ENCODE measurements around the gene IARS1.

Gene IARS1

DNA sequence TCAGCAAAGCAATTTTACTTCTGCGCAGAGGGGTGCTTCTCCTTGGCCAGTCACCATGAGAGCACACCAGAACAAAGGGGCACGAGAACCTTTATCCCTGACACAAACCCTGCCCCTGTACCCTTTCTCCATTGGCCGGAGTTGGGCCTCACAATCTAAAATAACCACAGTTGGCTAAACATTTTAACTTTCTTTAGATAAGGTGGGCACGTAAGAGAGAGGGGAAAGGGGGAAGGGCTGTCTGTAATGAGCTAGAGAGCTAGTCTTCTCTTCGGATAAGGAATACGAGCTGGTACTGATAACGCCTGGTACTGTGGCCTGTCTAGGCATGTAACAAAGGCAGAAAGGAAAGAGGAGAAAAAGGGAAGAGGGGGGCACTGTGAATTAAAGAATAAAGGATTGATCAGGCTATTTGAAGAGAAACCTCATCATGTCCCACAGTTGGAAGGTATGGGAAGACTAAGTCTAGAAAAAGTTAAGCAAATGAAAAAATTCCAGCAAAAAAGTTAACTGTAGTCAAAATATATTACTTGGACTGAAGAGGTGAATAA lies 1.8 kb upstream of the IARS1 start:
- no peak for DNase-seq

DNA sequence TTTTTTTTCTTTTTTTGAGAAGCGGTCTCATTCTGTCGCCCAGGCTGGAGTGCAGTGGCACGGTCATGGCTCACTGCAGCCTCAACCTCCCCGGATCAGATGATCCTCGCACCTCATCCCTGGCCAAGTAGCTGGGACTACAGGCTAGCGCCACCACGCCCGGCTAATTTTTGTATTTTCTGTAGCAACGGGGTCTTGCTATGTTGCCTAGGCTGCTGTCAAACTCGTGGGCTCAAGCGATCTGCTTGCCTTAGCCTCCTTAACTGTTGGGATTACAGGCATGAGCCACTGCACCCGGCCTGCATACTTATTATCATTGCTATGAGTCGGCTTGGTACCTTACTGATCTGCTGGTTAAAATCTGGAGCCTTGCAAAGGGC lies 790 bp upstream of the IARS1 start:
- peak; percentile 22 for DNase-seq

DNA sequence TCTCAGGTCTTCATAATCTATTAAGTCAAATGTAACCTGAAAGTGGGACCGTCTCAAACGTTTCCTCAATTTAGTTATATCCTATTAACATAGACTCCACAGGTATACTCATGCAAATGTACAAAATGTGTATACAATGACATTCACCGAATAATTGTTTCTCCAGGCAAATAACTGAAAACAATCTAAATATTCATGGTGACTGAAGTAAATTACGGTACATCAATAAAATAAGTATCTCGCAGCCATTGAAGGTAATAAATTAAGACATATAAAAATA lies 482 bp downstream of the IARS1 start:
- no peak for DNase-seq

DNA sequence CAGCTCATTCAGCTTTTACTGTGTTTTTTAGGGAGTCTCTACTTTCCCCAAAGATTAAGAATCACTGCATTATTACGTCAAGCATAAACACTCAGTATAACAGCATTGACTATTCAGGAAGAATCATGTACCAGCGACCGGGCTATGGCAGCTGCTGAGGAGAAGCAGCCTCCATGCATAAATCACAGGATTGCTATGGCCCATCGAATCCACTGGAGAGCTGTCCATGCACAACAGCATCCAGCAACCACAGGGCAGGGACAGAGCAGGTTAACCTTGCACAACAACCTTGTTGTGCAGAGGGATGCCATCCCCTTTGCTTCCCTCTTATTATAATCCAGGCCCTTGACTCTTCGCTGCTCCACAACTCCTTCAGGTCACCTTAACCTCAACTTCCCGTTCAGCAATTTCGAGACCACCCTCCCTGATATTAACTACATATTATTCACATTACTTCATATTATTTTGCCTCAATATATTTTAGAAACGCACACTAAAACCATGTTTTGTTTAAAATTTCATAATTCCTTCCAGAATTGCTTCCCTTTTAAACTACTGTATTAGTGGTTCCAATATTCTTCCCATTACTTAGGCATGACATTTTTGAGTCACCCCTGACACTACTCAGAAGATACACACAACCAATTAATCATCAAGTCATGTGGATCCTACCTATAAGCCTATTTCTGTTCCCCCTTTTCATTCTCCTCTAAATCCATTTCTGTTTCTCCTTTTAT lies 991 bp downstream of the IARS1 start:
- DNase-seq, result peak; percentile 47

DNA sequence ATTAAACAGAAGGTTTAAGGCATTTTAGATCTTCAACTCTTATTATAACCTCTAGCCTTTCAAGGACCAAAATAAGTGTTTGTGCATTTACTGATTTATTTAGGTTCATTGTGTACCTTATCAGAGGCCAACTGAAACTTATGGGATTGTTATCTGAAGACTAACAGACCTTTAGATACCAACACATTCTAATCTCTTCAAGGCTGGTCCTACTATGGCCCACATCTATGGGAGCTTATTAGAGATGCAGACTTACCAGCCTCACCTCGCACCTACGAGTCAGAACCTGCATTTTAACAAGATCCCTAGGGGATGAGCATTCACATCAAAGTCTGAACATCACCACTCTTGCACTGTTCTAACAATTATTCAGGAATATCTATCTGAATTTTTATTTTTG lies 1.9 kb downstream of the IARS1 start:
- no peak for DNase-seq

DNA sequence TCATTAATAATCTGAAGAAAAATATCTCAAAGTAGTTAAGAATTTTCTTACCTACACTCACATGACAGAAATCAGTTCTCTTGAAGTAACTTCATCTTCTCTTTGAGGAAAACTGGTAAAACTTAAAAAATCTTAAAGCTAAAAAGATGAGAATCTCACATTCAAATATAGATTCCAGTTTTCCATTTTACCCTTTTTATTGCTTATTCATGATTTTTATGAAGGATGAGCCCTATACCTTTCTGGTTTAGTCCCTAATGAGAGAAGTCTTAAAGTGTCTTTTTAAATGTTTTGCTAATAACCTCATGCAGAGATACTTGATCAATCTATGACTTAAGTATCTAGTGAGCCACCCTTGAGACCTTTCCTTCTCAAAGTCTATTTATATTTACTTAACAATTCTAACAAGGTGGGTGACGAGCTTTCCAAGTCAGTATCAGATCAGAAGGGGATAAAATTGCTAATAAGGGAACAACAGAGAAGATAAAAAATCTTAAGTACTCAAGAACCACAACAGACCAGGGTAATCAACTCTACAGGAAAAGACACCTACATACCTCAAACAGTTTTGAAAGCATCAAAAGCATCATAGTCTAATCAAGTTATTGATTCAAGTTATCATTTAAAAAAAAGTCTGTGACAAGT lies 2.6 kb downstream of the IARS1 start:
- DNase-seq, result no peak

DNA sequence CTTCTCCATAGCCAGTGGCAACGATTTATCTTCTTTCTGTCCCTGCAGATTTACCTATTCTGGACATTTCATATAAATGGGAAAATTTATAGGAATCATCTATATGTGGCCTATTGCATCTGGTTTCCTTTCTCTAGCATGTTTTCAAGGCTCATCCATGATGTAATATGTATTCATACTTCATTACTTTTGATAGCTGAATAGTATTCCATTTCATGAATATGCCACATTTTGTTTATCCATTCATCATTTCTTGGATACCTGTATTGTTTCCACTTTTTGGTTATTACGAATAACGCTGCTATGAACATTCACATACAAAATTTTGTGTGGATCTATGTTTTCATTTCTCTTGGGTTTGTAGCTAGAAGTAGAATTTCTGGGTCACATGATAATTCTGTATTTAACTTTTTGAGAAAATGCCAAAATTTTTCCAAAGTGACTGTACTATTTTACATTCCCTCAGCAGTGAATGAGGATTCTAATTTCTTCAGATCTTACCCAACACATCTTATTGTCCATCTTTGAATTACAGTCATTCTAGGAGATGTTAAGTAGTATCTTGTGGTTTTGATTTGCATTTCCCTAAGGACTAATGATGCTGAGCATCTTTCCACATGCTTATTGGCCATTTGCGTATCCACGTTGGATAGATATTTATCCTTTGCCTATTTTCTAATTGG lies 3.6 kb downstream of the IARS1 start:
- peak; percentile 59 for DNase-seq

DNA sequence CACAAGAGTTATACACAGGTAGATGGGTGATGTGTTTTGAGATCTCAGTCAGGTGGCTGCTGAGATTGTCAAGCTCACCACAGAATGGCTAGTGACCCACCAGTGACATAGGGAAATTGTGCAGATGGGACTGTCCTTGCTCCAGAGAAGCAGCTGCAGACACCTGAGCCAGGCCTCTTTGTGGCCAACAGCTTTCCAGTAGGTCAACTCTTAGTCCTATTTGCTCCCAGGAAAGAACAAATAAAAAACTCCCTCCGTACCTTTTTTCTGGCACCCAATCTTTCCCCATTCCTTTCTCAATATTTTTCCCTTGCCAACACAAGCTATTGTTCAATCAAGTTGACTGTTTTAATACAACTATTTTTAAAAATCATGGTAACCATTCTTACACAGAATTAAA lies 14.2 kb downstream of the IARS1 start:
- DNase-seq, result no peak

DNA sequence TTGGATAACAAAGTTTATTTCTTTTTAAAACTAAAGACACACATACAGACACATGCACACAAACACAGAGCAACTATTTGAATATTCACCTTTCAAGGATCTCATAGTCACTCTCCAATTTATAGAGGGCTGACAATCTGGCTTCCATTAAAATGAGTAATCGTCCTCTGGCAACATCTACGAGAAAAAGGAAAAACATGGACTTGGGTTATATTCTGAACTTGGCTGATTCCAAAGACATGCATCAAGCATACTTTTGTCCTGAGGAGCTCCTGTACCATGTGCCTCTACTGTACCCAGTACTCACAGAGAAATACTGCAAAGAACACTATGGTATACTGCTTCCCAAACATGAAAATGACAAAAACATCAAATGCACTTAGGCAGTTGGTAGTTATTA lies 15.4 kb downstream of the IARS1 start:
- peak; percentile 71 for DNase-seq

DNA sequence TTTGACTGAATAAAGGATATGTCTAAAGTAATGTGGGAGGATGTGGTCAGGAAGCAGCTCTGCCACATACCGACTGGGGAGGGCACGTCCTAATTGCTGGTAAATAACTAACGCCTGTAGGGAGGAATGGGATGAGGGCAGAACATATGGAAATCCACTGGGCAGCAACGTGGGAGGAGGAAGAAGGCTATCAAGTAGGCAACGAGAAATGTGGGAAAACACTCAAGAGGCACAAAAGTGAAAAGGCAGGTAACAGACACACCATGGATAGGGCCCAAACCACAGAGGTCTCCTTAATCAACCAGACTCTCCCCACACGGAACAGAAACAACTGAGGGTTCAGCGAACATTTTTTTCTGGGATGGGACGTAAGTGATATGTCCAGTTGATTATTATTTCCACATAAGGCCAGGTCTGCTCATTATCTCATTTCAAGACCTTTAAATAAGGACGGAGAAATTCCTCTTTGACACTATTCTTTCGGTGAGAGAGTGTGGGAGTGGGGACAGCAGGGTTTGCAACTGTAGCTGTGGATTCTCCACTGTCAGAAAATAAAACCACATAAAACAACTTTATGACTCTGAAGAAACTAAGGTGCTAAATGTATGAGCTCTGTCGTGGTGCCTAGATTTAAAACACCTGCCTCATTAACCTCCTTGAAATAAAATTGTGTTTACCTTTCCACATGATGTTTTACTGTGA lies 17.0 kb downstream of the IARS1 start:
- no peak for DNase-seq

DNA sequence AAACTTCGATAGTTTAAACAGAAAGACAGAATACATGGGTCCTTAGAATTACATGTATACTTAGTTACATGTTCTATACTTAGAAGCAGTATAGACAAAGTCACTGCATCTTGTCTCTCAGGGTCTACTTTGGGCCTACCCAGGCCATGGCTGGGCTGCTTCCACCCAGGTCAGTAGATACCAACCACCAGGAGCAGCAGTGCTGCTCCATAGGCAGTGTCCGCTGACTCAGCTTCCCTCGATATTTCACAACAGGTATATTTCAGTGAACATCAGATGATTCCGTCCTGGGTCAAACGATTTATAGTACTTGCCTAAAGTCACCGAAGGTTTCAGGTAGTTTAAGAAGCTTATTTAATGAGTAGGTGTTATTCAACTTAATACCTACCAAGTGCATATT lies 18.0 kb downstream of the IARS1 start:
- DNase-seq, result no peak

DNA sequence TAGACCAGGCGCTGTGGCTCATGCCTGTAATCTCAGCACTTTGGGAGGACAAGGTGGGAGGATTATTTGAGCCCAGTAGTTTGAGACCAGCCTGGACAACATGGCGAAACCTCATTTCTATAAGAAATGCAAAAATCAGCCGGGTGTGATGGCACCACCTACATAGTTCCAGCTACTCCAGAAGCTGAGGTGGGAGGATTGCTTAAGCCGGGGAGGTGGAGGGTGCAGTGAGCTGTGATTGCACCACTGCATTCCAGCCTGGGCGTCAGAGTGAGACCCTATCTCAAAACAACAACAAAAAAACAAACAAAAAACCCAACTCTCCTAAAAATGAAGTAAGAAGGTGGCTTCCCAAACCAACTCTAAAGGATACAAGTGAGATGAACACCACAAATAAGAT lies 23.0 kb downstream of the IARS1 start:
- DNase-seq, result no peak

DNA sequence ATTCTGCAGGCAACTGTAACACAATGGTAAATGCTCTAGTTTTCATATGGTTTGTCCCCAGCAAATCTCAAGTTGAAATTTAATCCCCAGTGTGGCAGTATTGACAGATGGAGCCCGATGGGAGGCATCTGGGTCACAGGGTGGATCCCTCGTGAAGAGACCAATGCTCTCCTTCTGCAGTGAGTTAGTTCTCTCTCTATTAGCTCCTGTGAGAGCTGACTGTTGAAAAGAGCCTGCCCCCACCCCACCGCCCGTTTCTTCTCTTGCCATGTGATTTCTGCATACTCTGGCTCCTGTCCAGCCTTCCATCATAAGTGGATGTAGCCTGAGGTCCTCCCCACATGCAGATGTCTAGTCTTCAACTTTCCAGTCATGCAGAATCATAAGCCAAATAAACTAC lies 27.0 kb downstream of the IARS1 start:
- peak; percentile 2 for DNase-seq

DNA sequence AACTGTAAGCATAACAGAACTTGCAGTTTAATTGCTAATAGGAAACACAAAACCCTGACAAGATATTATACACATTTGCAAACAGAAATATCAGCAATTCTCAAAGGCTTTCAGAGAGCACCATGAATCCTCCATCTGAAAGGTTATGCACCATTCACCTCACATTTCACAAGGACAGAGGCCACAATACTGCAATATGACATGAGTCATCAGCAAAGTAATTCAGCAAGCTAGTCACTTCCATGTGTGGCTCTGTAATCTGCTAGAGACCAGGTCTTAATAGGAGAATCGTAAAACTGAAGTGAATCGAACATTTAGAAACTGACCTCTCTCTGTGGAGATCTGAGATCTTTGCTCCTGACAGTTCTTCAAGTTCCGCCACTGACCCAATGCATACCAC lies 28.3 kb downstream of the IARS1 start:
- DNase-seq, result peak; percentile 5

DNA sequence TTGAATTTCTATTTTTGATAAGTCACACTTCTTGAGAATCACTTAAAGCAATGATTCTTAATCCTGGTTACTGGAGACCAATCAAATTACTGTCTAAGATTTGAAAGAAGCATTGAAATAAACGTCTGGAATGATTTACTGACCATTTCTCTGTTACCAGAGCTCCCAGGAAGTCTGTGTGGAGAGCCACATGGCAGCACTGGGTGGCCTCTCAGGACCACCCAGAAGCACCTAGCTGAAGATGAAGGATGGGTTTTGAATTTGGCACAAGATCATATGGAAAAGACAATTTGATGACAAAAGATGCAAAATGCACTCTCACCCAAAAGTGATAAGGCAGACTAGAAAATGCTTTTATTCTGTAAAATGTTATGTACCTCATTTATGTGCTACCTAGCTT lies 30.4 kb downstream of the IARS1 start:
- DNase-seq, result no peak

DNA sequence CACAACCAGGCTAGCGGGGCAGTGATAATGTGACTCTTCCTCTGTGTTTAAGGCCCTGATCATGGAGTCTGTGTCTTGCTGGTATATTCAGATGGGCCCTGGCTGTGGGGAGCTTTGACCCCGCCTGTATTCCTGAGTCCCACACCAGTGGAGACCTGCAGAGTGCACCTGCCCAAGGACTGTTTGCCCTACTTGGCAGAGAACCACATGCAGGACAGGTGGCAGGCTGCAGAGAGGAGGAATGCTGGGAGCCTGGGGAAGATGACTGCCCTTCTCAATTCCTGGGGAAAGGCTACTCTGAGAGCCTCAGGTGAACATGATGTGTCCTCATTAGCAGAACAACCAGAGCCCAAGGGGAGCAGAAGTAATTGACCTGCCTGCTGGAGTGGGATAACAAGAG lies 36.2 kb downstream of the IARS1 start:
- no peak for DNase-seq

DNA sequence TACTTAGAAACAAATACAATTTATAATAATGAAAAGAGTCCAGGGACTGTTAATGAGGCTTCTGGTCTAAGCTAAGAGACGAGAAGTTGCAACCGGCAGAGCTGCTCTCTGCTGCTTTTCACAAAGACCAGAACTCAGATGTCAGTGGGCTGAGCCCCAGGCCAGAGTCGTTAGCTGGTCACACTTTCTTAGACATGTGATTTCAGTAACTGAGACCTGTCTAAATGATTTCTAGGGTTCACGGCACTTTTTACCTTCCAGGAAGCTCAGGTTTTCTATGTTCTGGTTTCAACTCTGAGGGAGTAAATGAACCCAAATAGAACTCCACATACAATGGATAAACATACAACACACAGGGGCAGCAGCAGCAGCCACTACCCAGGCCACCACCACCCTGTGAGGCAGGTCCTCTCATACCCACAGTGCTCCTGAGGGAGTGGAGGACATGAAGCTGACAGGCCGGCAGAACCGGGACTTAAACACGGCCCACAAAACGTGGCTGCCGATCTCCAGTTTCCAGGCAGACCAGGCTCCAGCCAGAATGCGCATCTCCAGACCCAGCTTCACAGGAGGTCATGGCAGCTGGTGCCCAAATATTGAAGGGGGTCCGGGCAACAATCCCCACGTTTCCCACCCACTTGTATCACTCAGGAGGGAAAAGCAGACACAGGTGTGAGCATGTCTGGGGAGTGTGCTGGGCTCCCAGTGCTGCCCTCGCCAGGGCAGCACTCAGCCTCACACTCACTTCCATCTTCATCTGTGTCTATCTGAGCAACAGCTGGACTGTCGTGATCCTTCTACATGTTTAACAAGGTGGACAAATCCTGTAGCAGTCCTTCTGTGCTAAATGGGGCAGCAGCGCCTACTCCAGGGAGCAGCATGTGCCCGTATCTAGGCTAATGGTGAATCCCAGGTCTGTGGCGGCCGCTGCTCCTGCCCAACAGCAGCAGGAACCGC lies 38.8 kb downstream of the IARS1 start:
- no peak for DNase-seq

DNA sequence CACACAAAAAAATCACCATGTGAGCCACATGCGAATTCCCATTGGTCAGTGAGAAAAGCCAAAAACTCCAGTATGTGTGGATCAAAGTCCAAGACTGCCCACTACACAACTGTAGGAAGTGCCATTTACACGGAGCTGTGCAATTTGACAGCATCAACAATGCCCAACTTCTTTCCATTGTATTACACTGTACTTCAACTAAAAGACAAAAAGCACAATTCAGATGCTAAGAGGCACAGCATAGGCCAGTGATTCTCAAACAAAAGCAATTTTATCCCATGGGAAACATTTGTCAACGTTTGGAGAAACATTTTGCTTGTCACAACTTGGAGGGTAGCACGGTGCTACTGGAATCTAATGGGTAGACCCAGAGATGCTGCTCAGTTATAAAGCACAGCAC lies 39.8 kb downstream of the IARS1 start:
- DNase-seq, result no peak

DNA sequence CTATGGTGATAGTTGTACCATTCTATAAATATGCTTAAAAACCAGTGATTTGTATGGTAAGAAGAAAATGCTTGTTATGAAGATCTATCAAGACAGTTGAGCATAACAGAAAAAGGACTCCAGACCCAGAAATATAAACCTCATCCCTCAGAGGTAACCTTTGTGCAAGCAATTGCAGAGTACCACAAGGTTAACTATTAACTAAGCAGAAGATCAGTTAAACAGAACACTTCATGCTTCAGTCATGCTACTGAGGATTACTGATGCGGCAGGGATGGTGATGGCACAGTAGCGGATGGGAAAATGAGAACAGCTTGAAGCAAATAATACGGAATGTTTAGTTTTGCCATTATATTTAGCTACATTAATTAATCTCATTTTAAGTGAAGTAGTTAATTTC lies 45.5 kb downstream of the IARS1 start:
- DNase-seq, result no peak

DNA sequence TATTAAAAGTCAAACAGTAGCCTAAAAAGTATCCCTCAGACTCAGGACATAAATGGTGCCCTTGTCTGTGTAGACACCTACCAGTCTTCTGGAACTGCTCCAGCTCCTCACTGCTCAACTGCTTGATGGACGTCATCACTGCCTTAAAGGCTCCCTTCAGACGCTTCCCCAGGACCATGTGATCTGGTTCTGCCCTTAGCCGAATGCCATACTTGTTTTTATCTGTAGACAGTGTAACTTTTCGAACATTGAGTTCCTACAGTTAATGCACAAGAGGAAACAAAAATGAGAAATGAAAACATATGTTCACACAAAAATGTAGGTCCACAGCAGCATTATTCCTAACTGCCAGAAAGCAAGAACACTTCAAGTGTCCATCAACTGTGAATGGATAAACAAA lies 46.2 kb downstream of the IARS1 start:
- peak; percentile 59 for DNase-seq

DNA sequence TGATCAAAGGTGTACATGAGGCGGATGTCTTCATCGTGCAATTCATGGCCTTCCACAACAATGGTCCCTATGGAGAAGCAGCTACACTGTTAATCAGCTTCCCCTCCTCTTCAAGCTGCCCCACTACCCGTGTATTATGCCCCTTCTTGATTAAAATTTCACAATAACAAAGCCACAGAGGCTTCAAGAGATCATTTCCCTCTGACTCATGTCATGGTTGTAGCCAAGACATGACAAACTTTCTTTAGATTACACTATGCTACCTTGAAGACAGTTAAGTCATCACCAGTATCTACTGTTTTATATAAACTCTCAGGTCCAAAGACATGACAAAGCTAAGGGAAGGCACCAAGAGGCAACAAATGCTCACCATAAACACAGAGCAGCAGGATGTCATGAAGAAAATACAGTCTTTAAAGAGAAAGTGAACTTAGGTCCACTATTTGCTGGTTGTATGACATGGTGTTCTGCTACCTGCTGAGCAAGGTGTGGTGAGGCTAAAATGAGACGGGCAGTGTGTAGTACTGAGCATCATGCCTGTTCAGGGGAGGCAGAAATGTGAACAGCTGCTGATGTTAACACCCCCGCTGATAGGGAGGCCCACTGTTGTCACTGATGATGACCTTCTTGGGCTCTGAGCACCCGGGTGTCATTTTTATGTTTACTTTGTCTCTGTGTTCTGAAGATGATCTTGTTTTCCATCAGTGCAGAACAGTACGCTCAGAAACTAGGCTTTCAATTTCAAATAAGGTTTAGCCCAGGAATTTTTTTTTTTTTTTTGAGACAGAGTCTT lies 48.3 kb downstream of the IARS1 start:
- DNase-seq, result peak; percentile 81
